Osteocyte (in vitro differentiated cells): ENCODE results near the gene TGM6. TPM values are rescaled to one million over a fixed set of nuclear protein-coding genes. Genes with fewer than 3 reads are reported as not detected.

Experiments used
- DNase-seq: peaks from one replicate; pipeline ENCODE4 v3.0.0; 2021; ENCODE audit warnings: mixed read lengths; ENCODE audit not compliant: unreplicated experiment; ENCODE audit errors: extremely low spot score
- H3K27ac Mint-ChIP-seq: one replicate; pipeline ENCODE4 v1.8.0; 2021; ENCODE audit warnings: mild to moderate bottlenecking, mixed read lengths; ENCODE audit not compliant: unreplicated experiment
- H3K27me3 Mint-ChIP-seq: one replicate; pipeline ENCODE4 v1.8.0; 2021; ENCODE audit warnings: mixed read lengths; ENCODE audit not compliant: unreplicated experiment
- H3K36me3 Mint-ChIP-seq: one replicate; pipeline ENCODE4 v1.8.0; 2021; ENCODE audit warnings: mixed read lengths; ENCODE audit not compliant: unreplicated experiment
- H3K4me1 Mint-ChIP-seq: one replicate; pipeline ENCODE4 v1.8.0; 2021; ENCODE audit warnings: mixed read lengths; ENCODE audit not compliant: unreplicated experiment
- H3K4me3 Mint-ChIP-seq: one replicate; pipeline ENCODE4 v1.8.0; 2021; ENCODE audit warnings: mild to moderate bottlenecking, moderate library complexity, mixed read lengths; ENCODE audit not compliant: unreplicated experiment
- H3K9me3 Mint-ChIP-seq: one replicate; pipeline ENCODE4 v1.8.0; 2021; ENCODE audit warnings: mixed read lengths; ENCODE audit not compliant: unreplicated experiment
- CTCF ChIP-seq: fragments of 200-600 bp; sonication (generic); IDR thresholded peaks from 2 replicates; pipeline ENCODE4 v1.5.0; 2021; ENCODE audit warnings: antibody characterized with exemption, mild to moderate bottlenecking, moderate library complexity
- total RNA-seq: library from RNA; stranded (reverse); gene quantifications from 2 replicates; pipeline ENCODE4 v1.2.1, GENCODE V29; 2021

TGM6 gene
- total RNA-seq, 1 donor from 2014 or later, result not detected

- Mint-ChIP-seq H3K4me3 (no peak overlapping the region), H3K9me3 (no peaks in the 10 kb centered on the region), H3K36me3 (no peaks in the 10 kb centered on the region), H3K27me3 (no peaks in the 10 kb centered on the region), H3K27ac (no peak overlapping the region), H3K4me1 (no peaks in the 10 kb centered on the region)
- no peak for TF ChIP-seq CTCF
- no peak for DNase-seq
These were observed 14.4 kb downstream of the TGM6 start for GRCh38 chr20:2395136-2395535.

GRCh38 chr20:2396241-2396814 is 15.6 kb downstream of the TGM6 start:
- H3K4me1 Mint-ChIP-seq, result no peaks in the 10 kb centered on the region
- no peak for DNase-seq
- no peaks in the 10 kb centered on the region for H3K27me3 Mint-ChIP-seq
- no peaks in the 10 kb centered on the region for H3K36me3 Mint-ChIP-seq
- TF ChIP-seq CTCF, result no peak
- no peak overlapping the region for H3K27ac Mint-ChIP-seq
- no peak overlapping the region for H3K4me3 Mint-ChIP-seq
- H3K9me3 Mint-ChIP-seq, result no peaks in the 10 kb centered on the region

- Mint-ChIP-seq H3K4me3 (no peak overlapping the region), H3K27ac (no peak overlapping the region), H3K4me1 (no peaks in the 10 kb centered on the region), H3K9me3 (no peaks in the 10 kb centered on the region), H3K36me3 (no peaks in the 10 kb centered on the region), H3K27me3 (no peaks in the 10 kb centered on the region)
- DNase-seq, result no peak
- TF ChIP-seq CTCF, result no peak
These were observed 16.4 kb downstream of the TGM6 start for GRCh38 chr20:2397091-2397490.

- Mint-ChIP-seq H3K27me3 (no peaks in the 10 kb centered on the region), H3K9me3 (no peaks in the 10 kb centered on the region), H3K27ac (no peak overlapping the region), H3K36me3 (no peaks in the 10 kb centered on the region), H3K4me3 (no peak overlapping the region), H3K4me1 (no peaks in the 10 kb centered on the region)
- DNase-seq, result no peak
- no peak for TF ChIP-seq CTCF
These were observed 17.0 kb downstream of the TGM6 start for GRCh38 chr20:2397595-2398145.

GRCh38 chr20:2398449-2398848 is 17.7 kb downstream of the TGM6 start:
- TF ChIP-seq CTCF, result no peak
- Mint-ChIP-seq H3K4me3 (no peak overlapping the region), H3K27ac (no peak overlapping the region), H3K27me3 (no peaks in the 10 kb centered on the region), H3K36me3 (no peaks in the 10 kb centered on the region), H3K4me1 (no peaks in the 10 kb centered on the region), H3K9me3 (no peaks in the 10 kb centered on the region)
- peak; percentile 19 for DNase-seq
